ENCODE data around the gene PIK3CA.

DNA sequence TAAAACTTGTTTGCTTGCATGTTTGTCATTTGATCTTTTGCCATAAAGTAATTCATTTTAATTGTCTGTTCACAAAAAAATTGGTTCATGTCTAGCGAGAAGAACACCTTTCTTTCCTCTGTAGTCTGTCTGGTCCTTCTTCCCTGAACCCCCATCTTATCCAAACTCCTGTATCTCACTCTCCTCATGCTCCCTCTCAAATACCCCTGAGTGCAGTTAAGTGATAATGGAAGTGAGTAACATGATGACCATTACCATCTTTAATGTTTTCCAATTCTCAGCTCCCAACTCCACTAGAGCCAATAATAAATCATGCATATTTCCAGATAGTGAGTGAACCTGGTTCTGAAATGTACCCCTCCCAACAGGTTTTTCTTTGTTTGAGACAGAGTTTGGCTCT lies 116.9 kb downstream of the PIK3CA start:
- TF ChIP-seq, protein P1, sequence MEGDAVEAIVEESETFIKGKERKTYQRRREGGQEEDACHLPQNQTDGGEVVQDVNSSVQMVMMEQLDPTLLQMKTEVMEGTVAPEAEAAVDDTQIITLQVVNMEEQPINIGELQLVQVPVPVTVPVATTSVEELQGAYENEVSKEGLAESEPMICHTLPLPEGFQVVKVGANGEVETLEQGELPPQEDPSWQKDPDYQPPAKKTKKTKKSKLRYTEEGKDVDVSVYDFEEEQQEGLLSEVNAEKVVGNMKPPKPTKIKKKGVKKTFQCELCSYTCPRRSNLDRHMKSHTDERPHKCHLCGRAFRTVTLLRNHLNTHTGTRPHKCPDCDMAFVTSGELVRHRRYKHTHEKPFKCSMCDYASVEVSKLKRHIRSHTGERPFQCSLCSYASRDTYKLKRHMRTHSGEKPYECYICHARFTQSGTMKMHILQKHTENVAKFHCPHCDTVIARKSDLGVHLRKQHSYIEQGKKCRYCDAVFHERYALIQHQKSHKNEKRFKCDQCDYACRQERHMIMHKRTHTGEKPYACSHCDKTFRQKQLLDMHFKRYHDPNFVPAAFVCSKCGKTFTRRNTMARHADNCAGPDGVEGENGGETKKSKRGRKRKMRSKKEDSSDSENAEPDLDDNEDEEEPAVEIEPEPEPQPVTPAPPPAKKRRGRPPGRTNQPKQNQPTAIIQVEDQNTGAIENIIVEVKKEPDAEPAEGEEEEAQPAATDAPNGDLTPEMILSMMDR (IDR thresholded peaks at IDR 0.05 in 8 of 11, conservative IDR thresholded peaks at IDR 0.05 in 3 of 11) = no peak
- TF ChIP-seq POLR2A (IDR thresholded peaks at IDR 0.05) = no peak
- no peak for TF ChIP-seq POLR2AphosphoS5 (IDR thresholded peaks at IDR 0.05)

Data from spleen (tissue), 7 donors.